Type B pancreatic cell (in vitro differentiated cells): ENCODE results near the gene BMP6. TPM values are rescaled to one million over a fixed set of nuclear protein-coding genes. Genes with fewer than 3 reads are reported as not detected.
A peak's percentile ranks its signal among the peaks of the same experiment; 100 is the strongest.

Experiments
- DNase-seq: peaks from one replicate; pipeline ENCODE4 v3.0.0; 2021; ENCODE audit warnings: mixed read lengths; ENCODE audit not compliant: unreplicated experiment; ENCODE audit errors: extremely low spot score
- H3K27ac Mint-ChIP-seq: 2 replicates; pipeline ENCODE4 v1.8.0; 2021; ENCODE audit warnings: mild to moderate bottlenecking, mixed read lengths
- H3K27me3 Mint-ChIP-seq: 2 replicates; pipeline ENCODE4 v1.8.0; 2021; ENCODE audit warnings: mixed read lengths
- H3K36me3 Mint-ChIP-seq: 2 replicates; pipeline ENCODE4 v1.8.0; 2021; ENCODE audit warnings: mixed read lengths
- H3K4me1 Mint-ChIP-seq: one replicate; pipeline ENCODE4 v1.8.0; 2021; ENCODE audit warnings: mixed read lengths; ENCODE audit not compliant: unreplicated experiment
- H3K4me3 Mint-ChIP-seq: 2 replicates; pipeline ENCODE4 v1.8.0; 2021; ENCODE audit warnings: mild to moderate bottlenecking, mixed read lengths
- H3K9me3 Mint-ChIP-seq: 2 replicates; pipeline ENCODE4 v1.8.0; 2021; ENCODE audit warnings: mixed read lengths
- total RNA-seq: library from RNA; stranded (reverse); gene quantifications from 2 replicates; pipeline ENCODE4 v1.2.1, GENCODE V29; 2021; ENCODE audit warnings: low replicate concordance
- TF ChIP-seq, protein P1 (sequence below): fragments of 200-600 bp; sonication (generic); conservative IDR thresholded peaks from 2 replicates; pipeline ENCODE4 v1.5.0; 2021; ENCODE audit warnings: antibody characterized with exemption, mild to moderate bottlenecking

Gene BMP6
- total RNA-seq, 1 donor from 2014 or later, result 1.8 TPM

DNA sequence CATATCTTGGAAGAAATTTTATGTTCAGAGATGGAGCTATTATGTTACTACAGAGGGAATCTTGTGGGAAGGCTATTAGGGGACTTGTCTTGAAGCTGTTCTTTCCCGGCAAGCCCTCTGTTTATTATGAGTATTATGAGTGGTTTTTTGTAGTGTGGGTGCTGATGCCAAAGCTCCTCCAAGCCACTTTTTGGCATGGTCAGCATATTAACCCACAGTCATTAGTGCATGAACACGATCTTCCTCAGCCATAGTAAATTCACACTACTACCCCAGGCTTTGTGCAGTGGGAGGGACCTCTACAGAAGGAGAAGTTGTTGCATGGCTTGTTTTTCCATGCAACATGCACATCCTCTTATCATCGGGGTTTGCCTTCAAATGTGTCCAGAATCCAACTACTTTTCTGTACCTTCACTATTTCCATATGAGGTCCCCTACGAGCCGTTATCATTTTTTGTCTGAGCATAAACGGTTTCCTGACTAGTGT is 6.5 kb upstream of the BMP6 start:
- H3K27me3 Mint-ChIP-seq, result peaks cover 39% of the 10 kb centered on the region
- no peak overlapping the region for H3K4me3 Mint-ChIP-seq
- no peak for DNase-seq
- no peaks in the 10 kb centered on the region for H3K36me3 Mint-ChIP-seq
- H3K27ac Mint-ChIP-seq, result no peak overlapping the region
- TF ChIP-seq, protein P1, sequence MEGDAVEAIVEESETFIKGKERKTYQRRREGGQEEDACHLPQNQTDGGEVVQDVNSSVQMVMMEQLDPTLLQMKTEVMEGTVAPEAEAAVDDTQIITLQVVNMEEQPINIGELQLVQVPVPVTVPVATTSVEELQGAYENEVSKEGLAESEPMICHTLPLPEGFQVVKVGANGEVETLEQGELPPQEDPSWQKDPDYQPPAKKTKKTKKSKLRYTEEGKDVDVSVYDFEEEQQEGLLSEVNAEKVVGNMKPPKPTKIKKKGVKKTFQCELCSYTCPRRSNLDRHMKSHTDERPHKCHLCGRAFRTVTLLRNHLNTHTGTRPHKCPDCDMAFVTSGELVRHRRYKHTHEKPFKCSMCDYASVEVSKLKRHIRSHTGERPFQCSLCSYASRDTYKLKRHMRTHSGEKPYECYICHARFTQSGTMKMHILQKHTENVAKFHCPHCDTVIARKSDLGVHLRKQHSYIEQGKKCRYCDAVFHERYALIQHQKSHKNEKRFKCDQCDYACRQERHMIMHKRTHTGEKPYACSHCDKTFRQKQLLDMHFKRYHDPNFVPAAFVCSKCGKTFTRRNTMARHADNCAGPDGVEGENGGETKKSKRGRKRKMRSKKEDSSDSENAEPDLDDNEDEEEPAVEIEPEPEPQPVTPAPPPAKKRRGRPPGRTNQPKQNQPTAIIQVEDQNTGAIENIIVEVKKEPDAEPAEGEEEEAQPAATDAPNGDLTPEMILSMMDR, result no peak
- H3K9me3 Mint-ChIP-seq, result no peaks in the 10 kb centered on the region
- H3K4me1 Mint-ChIP-seq, result no peaks in the 10 kb centered on the region

DNA sequence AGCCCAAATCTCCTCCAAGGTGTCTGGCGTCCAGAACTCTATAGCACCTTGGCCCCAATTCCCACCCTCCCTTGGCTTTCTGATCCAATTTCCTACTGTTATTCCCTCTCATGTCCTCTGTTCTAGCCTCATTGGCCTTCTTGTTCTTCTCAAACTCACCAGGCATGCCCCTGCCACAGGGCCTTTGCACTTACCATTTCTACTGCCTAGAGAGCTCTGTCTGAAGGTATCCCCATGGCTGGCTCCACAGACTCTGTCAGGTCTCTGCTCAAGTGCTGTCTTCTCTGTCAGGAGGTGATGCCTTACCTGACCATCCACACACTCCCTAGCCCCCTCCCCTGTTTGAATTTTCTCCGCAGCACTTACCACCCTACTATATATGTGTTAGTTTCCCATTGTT is 5.6 kb upstream of the BMP6 start:
- H3K27me3 Mint-ChIP-seq, result peaks cover 49% of the 10 kb centered on the region
- TF ChIP-seq, protein P1, result no peak
- no peaks in the 10 kb centered on the region for H3K9me3 Mint-ChIP-seq

DNA sequence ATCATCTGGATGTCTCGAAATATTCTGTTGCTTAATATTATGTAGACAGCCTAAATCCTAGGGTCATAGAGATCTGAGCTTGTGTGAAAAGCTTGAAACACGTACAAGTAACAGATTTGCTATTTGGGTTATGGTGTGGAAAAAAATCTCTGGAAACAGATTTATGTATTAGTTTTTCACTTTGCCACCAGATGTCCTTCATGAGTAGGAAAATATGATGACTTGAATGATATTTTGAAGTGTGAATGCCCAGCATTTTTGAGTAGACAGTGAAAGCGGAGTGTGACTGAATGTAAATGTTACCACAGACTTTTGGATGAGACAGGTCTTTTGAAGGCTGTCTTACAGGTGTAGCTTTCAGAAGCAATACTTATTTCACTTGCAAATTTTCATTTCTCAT is 4.2 kb upstream of the BMP6 start:
- Mint-ChIP-seq H3K27me3 (peaks cover 55% of the 10 kb centered on the region), H3K4me3 (no peak overlapping the region), H3K27ac (no peak overlapping the region), H3K4me1 (no peaks in the 10 kb centered on the region), H3K36me3 (no peaks in the 10 kb centered on the region), H3K9me3 (no peaks in the 10 kb centered on the region)
- no peak for DNase-seq
- TF ChIP-seq, protein P1, result peak; percentile 49

More for the DNA sequence above, 5.6 kb upstream of the BMP6 start:
- no peak for DNase-seq
- H3K4me3 Mint-ChIP-seq, result no peak overlapping the region
- H3K4me1 Mint-ChIP-seq, result no peaks in the 10 kb centered on the region
- no peak overlapping the region for H3K27ac Mint-ChIP-seq
- no peaks in the 10 kb centered on the region for H3K36me3 Mint-ChIP-seq

DNA sequence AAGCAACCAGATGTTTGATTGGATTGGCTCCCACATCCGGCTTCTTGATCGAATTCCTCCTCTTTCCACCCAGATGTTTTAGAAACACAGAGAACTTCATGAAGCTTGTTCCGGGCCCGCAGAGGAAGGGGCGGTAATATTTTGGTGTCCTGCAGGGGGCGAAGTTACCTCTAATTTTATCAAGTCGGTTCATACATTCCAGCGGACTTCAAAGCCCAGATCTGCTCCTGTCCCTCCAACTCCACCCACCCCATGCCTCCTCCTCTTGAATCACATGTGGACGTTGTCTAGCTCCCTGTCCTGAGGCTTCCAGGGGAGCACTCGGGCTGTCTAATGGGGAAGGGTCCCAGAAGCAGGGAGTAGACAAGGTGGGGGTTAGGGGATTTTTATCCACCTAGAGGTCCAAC is 2.9 kb upstream of the BMP6 start:
- peaks cover 61% of the 10 kb centered on the region for H3K27me3 Mint-ChIP-seq
- no peak overlapping the region for H3K4me3 Mint-ChIP-seq
- H3K36me3 Mint-ChIP-seq, result no peaks in the 10 kb centered on the region

DNA sequence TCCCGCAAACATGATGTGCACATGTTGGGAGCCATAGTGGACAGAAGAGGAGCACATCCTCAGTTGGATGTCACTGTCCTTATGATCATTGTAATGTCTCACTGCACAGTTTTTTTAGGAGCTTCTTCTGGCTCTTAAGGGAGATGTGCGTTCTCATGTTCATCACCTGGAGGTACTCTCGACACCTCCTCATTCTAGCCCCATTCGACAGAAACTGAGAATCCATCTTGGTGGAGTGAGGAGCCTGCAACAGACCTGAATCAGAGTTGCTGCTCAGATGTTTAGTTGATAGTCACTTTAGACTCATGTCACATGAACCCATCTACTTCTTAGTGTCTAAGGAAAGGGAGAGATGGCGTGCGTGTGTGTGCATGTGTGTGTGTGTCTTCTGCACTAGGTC is 2.3 kb upstream of the BMP6 start:
- peaks cover 1% of the 10 kb centered on the region for H3K4me1 Mint-ChIP-seq
- H3K4me3 Mint-ChIP-seq, result no peak overlapping the region
- no peak for DNase-seq
- H3K27me3 Mint-ChIP-seq, result peaks cover 66% of the 10 kb centered on the region
- H3K36me3 Mint-ChIP-seq, result no peaks in the 10 kb centered on the region
- TF ChIP-seq, protein P1, result no peak
- H3K9me3 Mint-ChIP-seq, result no peaks in the 10 kb centered on the region
- H3K27ac Mint-ChIP-seq, result no peak overlapping the region

More for the DNA sequence above, 2.9 kb upstream of the BMP6 start:
- TF ChIP-seq, protein P1, result peak; percentile 79
- DNase-seq, result peak; percentile 76
- no peaks in the 10 kb centered on the region for H3K4me1 Mint-ChIP-seq
- no peaks in the 10 kb centered on the region for H3K9me3 Mint-ChIP-seq
- no peak overlapping the region for H3K27ac Mint-ChIP-seq

DNA sequence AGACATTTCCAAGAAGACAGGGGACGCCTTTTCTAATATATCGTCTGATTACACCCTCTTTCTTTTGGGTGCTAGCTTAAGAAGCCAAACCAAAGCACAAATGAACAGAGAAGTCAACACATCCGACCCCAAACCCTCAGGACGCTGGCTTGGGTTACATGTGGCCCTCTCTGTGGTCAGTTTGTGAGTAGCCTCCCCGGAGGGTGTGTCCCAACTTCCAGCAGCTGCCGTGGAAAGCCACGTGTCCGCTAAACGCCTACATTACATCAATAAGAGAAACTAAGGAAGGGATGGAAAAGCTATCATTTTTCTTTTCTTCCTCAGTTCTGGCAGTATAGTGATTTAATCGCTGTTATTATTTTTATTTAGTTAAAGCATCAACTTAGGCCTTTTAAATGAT is 487 bp upstream of the BMP6 start:
- no peak overlapping the region for H3K27ac Mint-ChIP-seq
- H3K4me3 Mint-ChIP-seq, result peak overlapping the region; percentile 89
- H3K4me1 Mint-ChIP-seq, result peaks cover 9% of the 10 kb centered on the region
- TF ChIP-seq, protein P1, result no peak
- H3K9me3 Mint-ChIP-seq, result no peaks in the 10 kb centered on the region
- H3K27me3 Mint-ChIP-seq, result peaks cover 77% of the 10 kb centered on the region
- H3K36me3 Mint-ChIP-seq, result no peaks in the 10 kb centered on the region
- DNase-seq, result no peak
